HG03571 (cell line): Measurements from ENCODE around the gene ST8SIA5.
A peak's percentile ranks its signal among the peaks of the same experiment; 100 is the strongest.
"Not testable (repeated sequence)": the region's sequence is repeated elsewhere in the genome, so short reads cannot be mapped to it uniquely, and the experiment has no call there.

Experiments
- ATAC-seq: cut with Tn5 transposase; IDR thresholded peaks from one replicate; pipeline ENCODE4 v1.9.1; 2021; ENCODE audit not compliant: unreplicated experiment

ST8SIA5 gene

GRCh38 chr18:46756559-46757201 is at the start of gene ST8SIA5:
TSS of gene ST8SIA5 (minus strand) at chr18:46757053. CDS start at chr18:46756508, 545 bp downstream.
- ATAC-seq, result no peak

- not testable (repeated sequence) for ATAC-seq
Measured at GRCh38 chr18:46795945-46796344, 39.1 kb upstream of the ST8SIA5 start.

GRCh38 chr18:46794607-46795006 is 37.8 kb upstream of the ST8SIA5 start:
- ATAC-seq, result no peak

- ATAC-seq, result no peak
Measured at GRCh38 chr18:46793565-46793964, 36.7 kb upstream of the ST8SIA5 start.

- no peak for ATAC-seq
Measured at GRCh38 chr18:46789088-46789487, 32.2 kb upstream of the ST8SIA5 start.

- ATAC-seq, result no peak
Measured at GRCh38 chr18:46787674-46788073, 30.8 kb upstream of the ST8SIA5 start.

- no peak for ATAC-seq
Measured at GRCh38 chr18:46772357-46772756, 15.5 kb upstream of the ST8SIA5 start.

GRCh38 chr18:46771141-46771540 is 14.3 kb upstream of the ST8SIA5 start:
- no peak for ATAC-seq

GRCh38 chr18:46770708-46771107 is 13.9 kb upstream of the ST8SIA5 start:
- ATAC-seq, result no peak

GRCh38 chr18:46768166-46768921 is 11.5 kb upstream of the ST8SIA5 start:
- no peak for ATAC-seq

GRCh38 chr18:46767217-46767616 is 10.4 kb upstream of the ST8SIA5 start:
- ATAC-seq, result no peak

GRCh38 chr18:46764586-46764985 is 7.7 kb upstream of the ST8SIA5 start:
- ATAC-seq, result no peak

- no peak for ATAC-seq
Measured at GRCh38 chr18:46761059-46761769, 4.4 kb upstream of the ST8SIA5 start.

GRCh38 chr18:46759890-46760289 is 3.0 kb upstream of the ST8SIA5 start:
- no peak for ATAC-seq

- ATAC-seq, result no peak
Measured at GRCh38 chr18:46756025-46756558, 761 bp downstream of the ST8SIA5 start.

GRCh38 chr18:46755315-46756024 is 1.4 kb downstream of the ST8SIA5 start:
- ATAC-seq, result no peak

- ATAC-seq, result no peak
Measured at GRCh38 chr18:46754661-46755292, 2.1 kb downstream of the ST8SIA5 start.

GRCh38 chr18:46754188-46754587 is 2.7 kb downstream of the ST8SIA5 start:
- peak; percentile 67 for ATAC-seq

- ATAC-seq, result no peak
Measured at GRCh38 chr18:46751882-46752281, 5.0 kb downstream of the ST8SIA5 start.

GRCh38 chr18:46750626-46751025 is 6.2 kb downstream of the ST8SIA5 start:
- no peak for ATAC-seq

- ATAC-seq, result no peak
Measured at GRCh38 chr18:46748466-46748865, 8.4 kb downstream of the ST8SIA5 start.
